SU-DHL-6 (cell line): Measurements from ENCODE around the gene ARFGEF2.

Experiments
- EZH2phosphoT487 ChIP-seq: fragments of 200-600 bp; sonication (generic), shearing (Covaris generic); conservative IDR thresholded peaks from 2 replicates; pipeline ENCODE4 v1.6.1; 2018; ENCODE audit warnings: mild to moderate bottlenecking, antibody characterized with exemption, low read length, moderate library complexity, mixed read lengths
- TF ChIP-seq, protein P1 (sequence below): fragments of 200-600 bp; sonication (generic); IDR thresholded peaks from one replicate; pipeline ENCODE4 v1.5.1; 2017; ENCODE audit warnings: antibody characterized with exemption, mild to moderate bottlenecking, low read length, moderate library complexity; ENCODE audit not compliant: insufficient read depth, poor library complexity, severe bottlenecking

- TF ChIP-seq, protein P1, sequence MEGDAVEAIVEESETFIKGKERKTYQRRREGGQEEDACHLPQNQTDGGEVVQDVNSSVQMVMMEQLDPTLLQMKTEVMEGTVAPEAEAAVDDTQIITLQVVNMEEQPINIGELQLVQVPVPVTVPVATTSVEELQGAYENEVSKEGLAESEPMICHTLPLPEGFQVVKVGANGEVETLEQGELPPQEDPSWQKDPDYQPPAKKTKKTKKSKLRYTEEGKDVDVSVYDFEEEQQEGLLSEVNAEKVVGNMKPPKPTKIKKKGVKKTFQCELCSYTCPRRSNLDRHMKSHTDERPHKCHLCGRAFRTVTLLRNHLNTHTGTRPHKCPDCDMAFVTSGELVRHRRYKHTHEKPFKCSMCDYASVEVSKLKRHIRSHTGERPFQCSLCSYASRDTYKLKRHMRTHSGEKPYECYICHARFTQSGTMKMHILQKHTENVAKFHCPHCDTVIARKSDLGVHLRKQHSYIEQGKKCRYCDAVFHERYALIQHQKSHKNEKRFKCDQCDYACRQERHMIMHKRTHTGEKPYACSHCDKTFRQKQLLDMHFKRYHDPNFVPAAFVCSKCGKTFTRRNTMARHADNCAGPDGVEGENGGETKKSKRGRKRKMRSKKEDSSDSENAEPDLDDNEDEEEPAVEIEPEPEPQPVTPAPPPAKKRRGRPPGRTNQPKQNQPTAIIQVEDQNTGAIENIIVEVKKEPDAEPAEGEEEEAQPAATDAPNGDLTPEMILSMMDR, result no peak
- TF ChIP-seq EZH2phosphoT487, result no peak
Observed at GRCh38 chr20:48956052-48956451, 34.5 kb downstream of the ARFGEF2 start.
